SK-N-MC (cell line): ENCODE measurements around the gene ZNF136.

Experiments
- DNase-seq: peaks from one replicate; pipeline ENCODE4 v3.0.0-alpha.2; 2011; ENCODE audit warnings: low read depth, low spot score
- H3K27ac ChIP-seq: fragments of 200-600 bp; sonication (generic); 2 replicates; pipeline ENCODE4 v1.5.1; 2016; ENCODE audit warnings: mixed run types
- H3K36me3 ChIP-seq: fragments of 200-600 bp; sonication (generic); 2 replicates; pipeline ENCODE4 v1.6.1; 2017; ENCODE audit warnings: antibody characterized with exemption, low read length, mixed read lengths; ENCODE audit not compliant: insufficient read depth
- H3K4me3 ChIP-seq: fragments of 200-600 bp; sonication (generic); 2 replicates; pipeline ENCODE4 v1.5.1; 2016
- H3K9ac ChIP-seq: fragments of 200-600 bp; sonication (generic); 2 replicates; pipeline ENCODE4 v1.8.0; 2017; ENCODE audit warnings: mixed run types, mixed read lengths; ENCODE audit not compliant: insufficient read length
- H3K9me3 ChIP-seq: fragments of 200-600 bp; sonication (generic); 2 replicates; pipeline ENCODE4 v1.6.1; 2017; ENCODE audit warnings: low read depth, mild to moderate bottlenecking, antibody characterized with exemption, low read length, moderate library complexity, mixed read lengths
- EZH2 ChIP-seq: fragments of 200-600 bp; sonication (generic); IDR thresholded peaks from one replicate; pipeline ENCODE4 v1.6.1; 2017; ENCODE audit warnings: antibody characterized with exemption
- POLR2AphosphoS5 ChIP-seq: IDR thresholded peaks from 2 replicates; pipeline ENCODE4 v1.6.1; 2012; ENCODE audit warnings: mild to moderate bottlenecking, low read depth, low read length, borderline replicate concordance

The ZNF136 gene

GRCh38 chr19:12237143-12237839 lies 74.4 kb downstream of the ZNF136 start:
- Histone ChIP-seq H3K27ac (no peak overlapping the region), H3K4me3 (no peak overlapping the region), H3K36me3 (no peaks in the 10 kb centered on the region), H3K9me3 (no peaks in the 10 kb centered on the region), H3K9ac (no peak overlapping the region)
- DNase-seq, result no peak
- no peak for TF ChIP-seq POLR2AphosphoS5
- TF ChIP-seq EZH2, result no peak
